ENCODE data around the gene FABP7.
"Not testable (repeated sequence)": the region's sequence is repeated elsewhere in the genome, so short reads cannot be mapped to it uniquely, and the experiment has no call there.

Gene FABP7

DNA sequence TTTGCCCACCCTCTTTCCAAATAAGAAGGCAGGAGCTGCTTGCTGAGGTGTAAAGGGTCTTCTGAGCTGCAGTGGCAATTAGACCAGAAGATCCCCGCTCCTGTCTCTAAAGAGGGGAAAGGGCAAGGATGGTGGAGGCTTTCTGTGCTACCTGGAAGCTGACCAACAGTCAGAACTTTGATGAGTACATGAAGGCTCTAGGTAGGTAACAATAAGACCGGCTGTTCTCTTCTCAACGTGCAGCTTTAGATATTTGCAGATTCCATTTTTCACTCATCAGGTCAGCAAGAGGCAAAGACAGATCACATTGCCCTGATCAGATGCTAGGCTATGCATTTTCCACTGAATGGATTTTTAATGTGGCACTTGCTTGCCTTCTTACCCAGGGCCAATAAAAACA lies at the start of gene FABP7:
FABP7 (plus strand) TSS at position 50 of the 400 bp plus-strand sequence; CDS start at position 129, 79 bp downstream.
- no peak for DNase-seq

DNA sequence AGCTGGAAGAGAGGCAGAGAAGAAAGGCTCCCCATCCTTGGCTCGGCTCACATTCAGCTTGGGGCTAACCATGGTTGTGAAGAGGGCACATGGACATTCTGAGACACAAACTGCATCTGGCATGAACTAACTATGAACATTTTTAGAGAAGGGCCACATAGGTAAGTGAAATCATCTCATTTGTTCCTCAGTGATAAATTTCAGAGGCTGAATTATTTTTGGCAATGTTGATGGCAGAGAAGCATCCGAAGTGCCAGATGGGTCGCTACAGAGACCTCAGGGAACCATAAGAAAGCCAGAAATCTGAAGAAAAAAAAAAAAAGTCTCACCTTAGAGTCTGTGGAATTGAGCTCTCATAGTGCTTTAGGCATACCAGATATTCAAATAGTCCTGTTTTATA lies 49.2 kb upstream of the FABP7 start:
- DNase-seq = no peak

DNA sequence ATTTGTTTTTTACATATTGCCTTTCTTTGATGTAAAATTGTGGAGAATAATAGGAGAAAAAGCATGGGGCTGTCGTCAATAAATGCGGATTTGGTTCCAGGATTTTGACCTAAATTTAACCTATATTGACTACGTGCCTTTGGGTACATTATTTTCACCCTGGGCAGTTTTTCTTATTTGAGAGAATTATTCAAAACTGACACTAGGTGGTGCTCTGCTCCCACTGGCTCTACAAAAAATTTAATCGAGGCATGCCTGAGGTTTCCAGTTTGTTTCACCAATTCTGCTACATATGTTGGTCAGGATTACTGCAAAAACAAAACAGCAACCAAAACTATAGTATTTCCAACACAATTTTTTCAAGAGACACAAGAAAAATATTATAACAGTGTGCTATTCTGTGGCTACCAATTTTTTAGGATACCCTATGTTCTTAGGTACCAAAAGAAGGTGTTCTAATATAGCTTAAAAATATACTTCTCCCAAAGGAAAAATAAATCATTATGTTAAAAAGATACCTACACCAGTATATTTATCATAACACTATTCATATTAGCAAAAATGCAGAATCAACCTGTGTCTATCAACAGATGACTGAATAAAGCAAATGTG lies 48.6 kb upstream of the FABP7 start:
- peak; percentile 23 for DNase-seq

DNA sequence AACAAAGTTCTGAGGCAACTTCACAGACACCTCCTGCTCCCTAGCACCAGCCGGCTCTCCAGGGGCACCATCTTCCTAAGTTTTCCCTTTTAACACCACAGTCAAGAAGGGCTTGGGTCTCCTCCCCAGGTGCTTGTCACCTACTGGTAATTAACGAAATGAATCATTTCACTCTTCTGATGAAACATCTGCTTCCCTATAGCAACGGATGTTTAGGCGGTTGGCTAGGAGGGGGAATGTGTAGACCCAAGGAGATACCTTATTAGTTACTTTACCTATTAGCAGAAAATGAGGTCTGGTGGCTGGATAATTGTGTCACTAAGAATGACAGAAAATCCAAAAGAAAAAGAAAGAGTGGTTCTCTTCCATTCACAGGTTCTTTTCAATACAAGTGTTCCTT lies 46.3 kb upstream of the FABP7 start:
- DNase-seq = no peak

DNA sequence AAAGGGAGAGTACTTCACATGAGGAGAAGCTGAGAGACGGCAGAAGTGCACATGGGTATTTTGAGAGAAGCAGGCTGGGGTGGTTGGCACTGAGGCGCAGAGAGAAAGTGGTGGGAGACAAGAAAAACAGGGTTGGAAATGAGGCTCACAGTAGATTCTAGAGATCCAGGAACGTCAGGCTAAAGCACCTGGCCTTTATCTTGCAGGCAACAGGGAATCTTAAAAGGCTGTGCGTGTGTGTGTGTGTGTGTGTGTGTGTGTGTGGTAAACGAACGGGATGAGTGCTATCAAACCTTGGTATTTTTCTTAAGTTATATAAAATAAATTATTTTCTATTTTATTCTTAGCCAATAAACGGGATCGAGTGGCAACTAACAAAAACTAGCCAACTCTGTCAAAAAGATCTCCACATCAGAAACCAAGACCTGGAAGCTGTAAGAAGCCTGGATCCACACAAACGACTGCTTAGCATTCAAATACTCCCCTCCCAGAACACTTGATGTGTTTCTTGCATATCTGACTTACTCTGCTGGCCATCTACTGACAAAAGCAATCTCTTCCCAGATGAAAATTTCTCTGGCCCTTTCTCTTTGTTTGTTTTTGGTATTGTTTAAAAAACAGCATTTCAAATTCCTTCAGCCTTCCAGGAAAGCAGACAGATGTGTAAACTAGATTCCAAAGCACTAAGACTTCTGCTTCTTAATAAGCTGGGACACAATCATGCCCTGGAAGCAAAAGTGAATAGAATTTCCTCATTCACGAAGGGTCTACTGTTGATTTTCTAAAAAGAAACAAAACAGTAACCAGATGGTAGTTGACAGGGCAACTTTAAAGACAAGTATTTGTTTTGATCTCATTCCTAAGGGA lies 44.8 kb upstream of the FABP7 start:
- DNase-seq = no peak

DNA sequence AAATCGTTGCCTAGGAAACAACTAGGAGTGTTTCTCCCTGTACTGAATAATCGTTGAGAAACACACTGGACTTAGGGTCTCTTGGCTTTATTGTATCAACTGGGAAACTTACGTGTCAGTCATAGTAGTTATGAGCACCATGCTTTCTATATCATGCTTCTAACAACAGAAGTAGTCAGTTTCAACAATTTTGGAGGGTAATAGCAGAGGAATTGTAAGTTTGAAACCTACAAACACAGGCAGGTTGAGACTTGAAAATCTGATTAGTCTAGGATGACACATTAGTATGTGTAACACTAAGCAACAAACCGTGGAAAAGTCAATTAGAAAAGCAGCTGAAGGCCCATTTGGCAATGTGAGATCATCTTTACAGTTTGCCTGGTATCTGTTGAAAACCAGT lies 43.9 kb upstream of the FABP7 start:
- DNase-seq = no peak

DNA sequence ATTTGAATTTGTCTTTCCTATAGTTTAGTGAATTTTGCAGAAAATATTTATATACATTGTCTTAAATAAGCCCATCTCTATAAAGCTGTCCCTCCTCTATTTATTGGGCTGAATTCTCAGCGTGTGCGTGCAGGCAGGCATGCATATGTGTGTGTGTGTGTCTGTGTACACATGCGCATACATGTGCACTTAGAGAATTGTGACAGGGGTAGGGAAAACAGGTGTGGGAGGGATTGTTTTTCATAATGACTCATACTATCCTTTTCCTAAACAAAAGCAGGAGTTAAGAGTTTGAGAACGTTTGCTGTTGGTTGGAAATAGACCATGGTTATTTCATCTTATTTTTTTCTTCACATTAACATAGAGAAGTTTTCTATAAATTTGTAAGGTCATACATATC lies 43.4 kb upstream of the FABP7 start:
- DNase-seq = no peak

DNA sequence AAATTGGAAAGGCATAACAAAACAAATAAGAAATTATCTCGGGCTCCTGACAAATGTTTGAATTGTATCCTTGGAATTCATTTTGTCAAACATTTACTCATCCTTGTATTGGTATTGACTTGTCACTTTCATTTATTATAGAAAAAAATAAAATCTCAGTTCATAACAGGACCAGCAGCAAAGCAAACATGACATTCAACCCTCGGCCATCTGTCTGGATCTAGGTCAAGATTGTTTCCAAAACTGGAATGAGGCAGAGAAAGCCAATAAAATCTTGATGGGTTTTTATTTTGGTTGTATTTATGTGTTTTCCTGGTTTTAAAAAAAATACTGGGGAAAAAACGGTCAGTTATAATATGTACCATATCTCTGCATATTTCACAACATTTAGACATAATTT lies 42.9 kb upstream of the FABP7 start:
- DNase-seq = no peak

DNA sequence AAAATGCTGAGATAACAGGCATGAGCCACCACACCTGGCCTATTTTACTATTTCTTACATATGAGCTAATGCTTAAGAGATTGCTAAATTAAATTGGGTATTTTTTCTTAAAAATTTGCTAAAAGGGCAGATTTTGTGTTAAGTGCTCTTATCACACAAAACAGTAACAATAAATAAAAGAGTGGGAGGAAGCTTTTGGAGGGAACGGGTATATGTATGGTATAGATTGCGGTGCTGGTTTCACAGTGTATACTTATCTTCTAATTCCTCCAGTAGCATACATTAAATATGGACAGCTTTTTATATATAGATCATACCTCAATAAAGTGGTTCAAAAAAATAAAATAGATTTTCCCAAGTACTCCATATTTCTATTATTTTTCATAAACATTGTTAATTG lies 39.4 kb upstream of the FABP7 start:
- no peak for DNase-seq

DNA sequence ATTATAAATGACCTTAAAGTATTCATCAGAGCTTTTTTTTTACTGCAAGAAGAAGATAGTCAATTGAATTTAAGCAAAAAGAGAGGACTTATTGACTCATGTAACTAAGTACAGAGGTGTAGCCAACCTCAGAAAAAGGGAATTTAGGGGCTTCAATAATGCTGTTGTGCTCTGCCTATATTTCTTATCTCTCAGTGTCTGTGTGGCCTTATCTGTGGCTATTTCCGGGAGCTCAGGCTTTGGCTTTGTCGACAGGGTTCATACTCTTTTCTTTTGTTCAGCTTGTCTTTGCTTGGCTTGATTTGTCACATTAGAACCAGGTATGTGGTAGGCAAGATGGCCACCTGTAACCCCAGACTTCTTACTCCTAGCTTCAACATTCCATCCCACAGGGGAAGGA lies 38.6 kb upstream of the FABP7 start:
- no peak for DNase-seq

DNA sequence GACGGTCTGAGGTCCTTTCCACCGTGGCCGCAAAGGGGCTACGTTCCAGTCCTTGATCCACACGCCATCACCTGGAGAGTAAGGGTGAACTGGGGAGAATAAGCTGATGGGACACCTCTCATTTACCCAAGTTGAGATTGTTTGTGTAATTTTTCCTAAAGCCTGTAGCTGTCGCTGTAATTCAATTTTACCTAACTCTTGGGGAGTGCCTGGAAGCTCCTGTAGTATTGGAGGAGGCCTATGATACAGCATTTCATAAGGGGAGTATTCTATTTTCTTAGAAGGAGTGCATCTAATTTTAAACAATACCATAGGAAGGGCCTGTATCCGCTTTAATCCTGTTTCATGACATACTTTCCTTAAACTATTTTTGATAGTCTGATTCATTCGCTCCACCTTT lies 35.3 kb upstream of the FABP7 start:
- DNase-seq = not testable (repeated sequence)

DNA sequence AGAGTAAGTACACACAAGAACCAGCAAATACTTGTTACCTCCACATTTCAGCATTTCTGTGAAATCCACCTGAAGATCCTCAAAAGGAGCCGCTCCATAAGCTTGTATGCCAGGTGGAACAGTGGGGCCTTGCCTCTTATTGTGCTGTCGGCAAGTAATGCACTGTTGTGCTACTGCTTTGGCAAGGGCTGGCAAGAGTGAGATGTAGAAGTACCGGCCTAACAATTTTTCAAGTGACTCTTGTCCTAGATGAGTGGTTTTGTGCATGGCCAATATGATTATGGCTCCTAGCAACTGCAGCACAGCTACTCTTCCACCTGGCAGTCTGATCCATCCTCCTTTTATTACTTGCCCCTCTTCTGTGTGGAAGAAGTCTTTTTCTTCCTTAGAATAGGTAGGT lies 34.7 kb upstream of the FABP7 start:
- not testable (repeated sequence) for DNase-seq

DNA sequence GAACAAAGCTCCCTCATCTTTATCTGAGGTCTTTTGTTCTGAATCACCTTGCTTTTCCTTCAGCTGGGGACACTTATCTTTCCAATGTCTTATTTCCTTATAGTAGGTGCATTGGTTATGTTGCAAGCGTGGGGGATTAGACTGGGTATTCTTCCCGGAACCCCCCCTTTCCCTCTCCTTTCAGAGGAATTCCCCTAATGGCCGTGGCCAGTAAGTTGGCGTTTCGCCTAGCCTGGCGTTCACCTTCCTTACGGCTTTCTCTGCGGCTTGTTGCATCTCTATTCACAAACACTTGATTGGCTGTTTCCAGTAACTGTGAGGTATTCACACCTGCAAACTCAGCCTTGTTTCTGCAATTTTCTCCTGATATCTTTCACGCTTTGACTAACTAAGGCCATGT lies 32.8 kb upstream of the FABP7 start:
- no peak for DNase-seq

DNA sequence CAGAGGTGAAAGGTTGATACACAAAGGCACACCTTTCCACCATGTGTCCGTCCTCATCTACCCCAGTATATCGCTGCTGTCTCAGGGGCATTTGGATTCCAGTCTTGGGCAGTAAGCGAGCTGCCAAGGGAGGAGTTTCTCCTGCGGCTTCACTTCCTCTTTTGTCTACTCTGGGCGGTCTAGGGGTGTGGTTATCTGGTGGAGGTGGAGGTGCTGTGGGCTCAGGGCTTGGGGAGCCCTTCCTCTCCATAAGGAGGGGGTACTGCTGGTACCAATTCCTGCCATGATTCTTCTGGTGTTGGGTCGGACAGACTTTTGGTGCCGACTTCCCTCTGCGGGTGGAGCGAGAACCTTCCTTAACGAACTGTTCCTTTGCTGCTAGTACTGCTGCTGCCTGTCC lies 31.9 kb upstream of the FABP7 start:
- no peak for DNase-seq

DNA sequence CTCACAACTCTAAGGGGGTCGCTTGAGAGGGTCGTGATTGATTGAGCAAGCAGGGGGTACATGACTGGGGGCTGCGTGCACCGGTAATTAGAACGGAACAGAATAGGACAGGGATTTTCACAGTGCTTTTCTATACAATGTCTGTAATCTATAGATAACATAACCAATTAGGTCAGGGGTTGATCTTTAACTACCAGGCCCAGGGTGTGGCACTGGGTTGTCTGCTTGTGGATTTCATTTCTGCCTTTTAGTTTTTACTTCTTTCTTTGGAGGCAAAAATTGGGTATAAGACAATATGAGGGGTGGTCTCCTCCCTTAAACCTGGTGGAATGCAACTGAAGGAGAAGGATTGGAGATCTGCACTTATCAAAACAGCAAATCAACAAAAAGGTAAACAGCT lies 30.6 kb upstream of the FABP7 start:
- not testable (repeated sequence) for DNase-seq

DNA sequence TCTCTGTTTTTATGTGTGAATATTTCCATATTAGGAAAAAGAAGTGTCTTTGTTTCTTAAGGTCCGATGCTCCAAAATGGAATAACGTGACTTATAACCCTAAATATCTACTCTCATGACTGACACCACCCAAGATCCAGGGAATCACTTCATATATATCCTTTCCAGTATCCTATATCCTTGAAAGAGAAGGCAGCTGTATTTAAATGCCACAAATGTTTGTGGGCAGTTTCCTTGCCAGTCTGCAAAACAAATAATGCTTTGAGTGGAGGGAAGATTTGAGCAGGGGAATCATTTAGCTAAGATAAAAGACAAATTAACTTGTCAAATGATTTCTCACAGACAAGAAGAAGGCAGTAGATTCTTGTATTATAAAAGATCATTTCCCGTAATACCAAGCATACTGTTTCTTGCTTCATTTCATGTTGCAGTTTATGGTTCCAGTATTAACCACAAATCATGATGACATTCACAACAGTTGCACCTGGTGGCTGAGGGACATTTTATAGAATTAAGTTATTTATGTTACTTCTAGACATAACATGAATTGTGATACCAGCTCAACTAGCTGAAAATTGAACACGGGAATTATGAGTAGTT lies 30.0 kb upstream of the FABP7 start:
- DNase-seq = no peak

DNA sequence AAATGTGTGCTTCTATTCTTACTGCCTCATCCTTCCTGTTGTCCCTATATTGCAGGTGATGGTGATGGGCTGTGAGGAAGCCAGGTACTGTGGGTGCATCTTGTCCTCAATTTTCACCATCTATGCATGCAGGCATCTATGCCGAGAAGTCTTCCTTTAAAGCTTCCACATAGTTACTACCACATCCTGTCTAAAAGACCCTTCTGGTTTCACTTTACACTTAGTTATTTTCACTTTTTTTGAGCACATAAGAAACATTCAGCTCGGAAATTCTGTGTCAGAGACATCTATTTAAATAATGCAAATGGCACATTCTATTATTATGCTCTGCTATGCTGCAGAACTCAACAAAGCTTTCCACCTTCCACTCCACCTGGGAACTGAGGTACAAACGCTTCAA lies 28.2 kb upstream of the FABP7 start:
- DNase-seq = no peak

DNA sequence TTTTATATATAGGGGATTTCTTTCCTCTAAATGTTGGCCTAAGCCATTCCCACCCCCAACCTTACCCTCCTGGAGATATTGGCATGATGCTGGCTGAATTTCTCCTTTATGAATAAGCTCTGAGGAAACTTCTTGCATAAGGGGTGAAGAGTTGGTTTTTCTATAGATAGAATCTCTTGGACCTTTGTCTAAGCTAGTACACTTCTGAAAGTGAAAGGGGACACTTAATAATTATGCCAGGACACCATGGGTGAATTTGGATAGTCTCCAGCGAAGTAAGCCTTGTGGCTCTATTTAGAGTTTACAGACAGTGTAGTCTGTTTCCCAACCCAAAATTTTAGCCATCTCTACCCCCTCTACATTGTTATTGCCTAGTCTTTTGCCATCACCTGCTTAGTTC lies 27.1 kb upstream of the FABP7 start:
- DNase-seq = no peak

DNA sequence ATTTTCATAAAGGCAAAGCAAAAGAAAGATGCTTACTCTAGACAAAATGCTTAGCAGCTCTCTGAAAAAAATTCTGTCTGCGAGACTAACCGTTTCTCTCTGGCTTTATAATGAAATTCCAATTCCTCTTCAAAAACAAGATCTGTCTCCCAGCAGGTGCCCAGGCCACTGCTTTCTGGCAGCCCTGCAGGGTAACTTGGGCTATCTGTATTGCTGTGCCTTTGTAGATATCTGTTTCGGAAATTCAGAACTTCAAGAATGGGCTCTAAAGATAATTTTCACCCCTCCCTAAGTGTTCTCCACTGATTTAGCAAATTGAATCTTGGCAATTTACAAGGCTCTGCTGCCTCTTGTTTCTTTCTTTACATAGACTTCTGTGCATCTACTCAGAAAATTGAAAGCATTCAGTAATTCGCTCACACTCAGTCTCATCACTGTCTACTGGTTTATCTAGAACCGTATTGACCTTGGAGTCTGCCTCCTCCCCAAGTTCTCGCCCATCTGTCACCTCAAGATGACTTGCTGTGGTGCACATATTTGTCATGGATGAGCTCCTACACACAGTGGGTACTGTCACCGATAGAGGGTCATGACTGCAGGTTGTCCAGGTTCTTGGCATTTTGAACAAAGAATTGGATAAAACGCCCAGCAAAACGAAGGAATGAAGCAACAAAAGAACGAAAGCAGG lies 26.4 kb upstream of the FABP7 start:
- no peak for DNase-seq

DNA sequence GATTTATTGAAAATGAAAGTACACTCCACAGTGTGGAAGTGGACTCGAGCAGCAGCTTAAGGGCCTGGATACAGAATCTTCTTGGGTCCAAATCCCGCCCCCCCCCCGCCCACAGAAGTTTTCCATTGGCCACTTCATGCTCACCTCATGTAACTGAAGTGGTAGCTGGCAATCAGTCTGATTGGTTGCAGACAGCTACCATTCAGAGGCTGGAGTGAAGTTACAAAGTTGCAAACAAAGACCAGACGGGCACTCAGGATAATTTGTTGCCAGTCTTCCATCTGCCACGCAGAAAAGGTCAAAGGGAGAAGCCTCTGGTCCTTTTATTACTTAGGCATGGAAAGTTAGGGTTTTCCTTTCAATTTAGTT lies 25.8 kb upstream of the FABP7 start:
- no peak for DNase-seq

DNA sequence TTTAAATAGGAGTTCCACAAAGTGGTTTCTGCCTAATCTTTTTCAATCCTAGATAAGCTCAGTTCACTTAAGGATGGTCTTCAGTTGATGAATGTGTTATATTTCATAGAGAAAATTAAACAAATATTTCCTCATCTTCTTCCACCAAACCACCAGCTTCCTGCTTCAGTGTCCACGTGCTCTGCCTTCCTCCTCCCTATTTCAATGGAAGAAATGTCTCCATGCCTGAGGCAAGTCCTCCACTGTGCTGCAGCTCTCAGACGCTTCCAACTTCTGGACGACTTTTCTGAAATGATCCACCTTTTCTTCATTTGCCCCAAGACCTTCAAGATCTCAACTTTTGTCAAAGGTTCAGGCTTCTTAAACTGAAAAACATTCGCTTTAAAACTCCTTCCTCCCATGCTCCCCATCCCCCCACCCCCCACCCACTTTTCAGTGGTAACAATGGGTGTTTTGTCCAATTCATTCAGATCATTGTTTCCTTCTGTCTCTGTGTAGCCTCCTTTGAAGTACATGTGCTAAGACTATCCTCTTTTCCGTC lies 25.3 kb upstream of the FABP7 start:
- DNase-seq = no peak

DNA sequence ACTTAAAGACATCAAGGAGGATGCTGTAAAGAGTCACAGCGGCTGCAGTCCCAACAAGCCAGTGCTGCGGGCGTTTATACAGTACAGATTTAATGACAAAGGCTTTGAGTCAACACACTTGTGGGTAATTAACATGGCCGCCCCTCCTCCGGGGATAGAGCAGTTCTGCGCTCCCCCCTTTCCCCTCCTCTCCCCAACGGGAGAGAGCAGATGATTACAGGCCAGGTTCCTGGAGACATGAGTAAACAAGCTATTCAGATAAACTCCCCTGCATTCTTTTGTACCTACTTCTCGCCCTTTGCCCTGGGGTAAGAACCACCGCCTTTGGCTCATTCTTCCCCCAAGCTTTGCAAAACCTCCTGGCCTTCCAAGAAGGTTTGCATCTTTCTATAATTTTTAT lies 23.6 kb upstream of the FABP7 start:
- no peak for DNase-seq

DNA sequence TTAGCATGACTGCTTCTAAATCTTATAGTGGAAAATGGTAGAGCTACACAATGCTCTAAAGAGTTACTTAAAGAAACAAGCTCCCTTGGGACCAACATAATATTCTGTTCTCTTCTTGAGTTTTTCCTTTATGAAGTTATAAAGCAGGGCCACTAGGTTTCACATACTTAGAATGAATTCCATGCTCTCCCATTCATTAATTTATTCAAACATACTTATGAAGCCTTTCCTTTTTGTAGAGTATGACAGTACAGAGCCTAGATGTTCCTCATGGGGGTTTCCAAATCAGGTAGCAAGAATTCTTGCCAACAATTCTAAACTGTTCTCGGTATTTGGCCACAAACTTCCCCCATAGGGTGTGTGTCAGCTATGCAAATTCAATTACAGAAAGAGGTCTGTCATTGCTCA lies 20.6 kb upstream of the FABP7 start:
- DNase-seq = no peak

DNA sequence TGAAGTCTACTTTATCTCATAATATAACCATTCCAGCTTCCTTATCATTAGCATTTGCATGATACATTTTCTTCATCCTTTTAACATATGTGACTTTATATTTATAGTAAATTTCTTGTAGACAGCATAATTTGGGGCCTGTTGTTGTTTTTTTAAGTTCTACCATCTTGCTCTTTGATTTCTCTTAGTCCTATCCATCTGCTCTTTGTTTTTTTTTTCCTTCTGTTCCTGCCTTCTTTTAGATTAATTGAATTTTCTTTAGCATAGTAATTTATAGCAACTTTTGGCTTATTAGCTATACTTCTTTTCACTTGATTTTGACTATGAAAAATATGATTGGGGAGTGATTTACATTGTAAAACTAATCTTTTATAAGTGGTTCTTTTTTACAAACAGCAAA lies 19.2 kb upstream of the FABP7 start:
- DNase-seq = no peak
